Stomach (tissue), 4 donors: ENCODE data around the gene SAPCD2.
"Not testable (repeated sequence)": the region's sequence is repeated elsewhere in the genome, so short reads cannot be mapped to it uniquely, and the experiment has no call there.

Experiments used
- CTCF ChIP-seq, 7 experiments: fragments of 450-650 bp in 4 of 7; fragments of 200-600 bp in 3 of 7; sonication (generic) in 3 of 7; IDR thresholded peaks; one replicate each; pipeline ENCODE4 v1.5.1; 2016 to 2019; ENCODE audit warnings: antibody characterized with exemption in 7 of 7, control low read depth in 2 of 7, mild to moderate bottlenecking in 1 of 7
- POLR2AphosphoS5 ChIP-seq, 3 donors: sonication (generic); formaldehyde crosslinking; IDR thresholded peaks; one replicate each; pipeline ENCODE4 v1.6.1; 2016; ENCODE audit warnings: antibody characterized with exemption in 3 of 3

GRCh38 chr9:137062798-137063197 is 7.6 kb downstream of the SAPCD2 start:
- TF ChIP-seq CTCF, POLR2AphosphoS5 (IDR thresholded peaks at IDR 0.05): not testable (repeated sequence)
